K562 (cell line): Measurements from ENCODE around the gene COMMD9. TPM values are rescaled to one million over a fixed set of nuclear protein-coding genes. Genes with fewer than 3 reads are reported as not detected.

Source experiments
- ATAC-seq: fragments of 200-7000 bp; cut with Tn5 transposase; 3 replicates; pipeline ENCODE4 v1.9.1; 2020; ENCODE audit warnings: moderate library complexity
- BruUV-seq: library from RNA; stranded (reverse); fragments of 400-500 nt; replicated peaks from 2 replicates; lab custom pipeline; 2021; lab: Mats Ljungman, UMichigan
- CTCF ChIA-PET: fragments of 300-600 bp; formaldehyde crosslinking; extraction: SDS; loops from one replicate; lab custom pipeline; 2021; ENCODE audit warnings: low intra/inter-chr PET ratio; lab: Yijun Ruan, JAX
- POLR2A ChIA-PET: fragments of 300-600, 350-650 bp; sonication (Branson Sonifier 250); formaldehyde crosslinking; extraction: SDS; loops from one replicate; lab custom pipeline; 2021; ENCODE audit warnings: antibody characterized with exemption, inconsistent platforms; lab: Yijun Ruan, JAX
- DNase-seq, 4 experiments: peaks; one replicate each; pipeline versions ENCODE4 v3.0.0 to v3.0.0-alpha.2; 2011 to 2018; ENCODE audit warnings: low spot score in 3 of 4, mixed read lengths in 3 of 4; ENCODE audit errors: extremely low read depth in 1 of 4
- FAIRE-seq: peaks from 2 replicates; lab custom pipeline; 2011; peaks lifted over from hg19 to GRCh38; lab: Jason Lieb, UNC
- H2AFZ ChIP-seq: 2 replicates; pipeline ENCODE4 v1.6.0; 2011; ENCODE audit warnings: low read depth, low read length, control low read depth, inconsistent platforms
- H3K27ac ChIP-seq: fragments of 200-600 bp; 3 replicates; pipeline ENCODE4 v1.8.0; 2011; ENCODE audit warnings: low read depth, mild to moderate bottlenecking, control low read depth, inconsistent platforms, low read length, moderate library complexity, mixed read lengths; ENCODE audit errors: extremely low read depth
- H3K27me3 ChIP-seq, 2 experiments: fragments of 300-600 bp in 1 of 2; 2 replicates in 1 of 2; 3 replicates in 1 of 2; pipeline versions ENCODE4 v1.6.0 to v1.8.0; 2011; ENCODE audit warnings: inconsistent platforms in 2 of 2, low read length in 2 of 2, mild to moderate bottlenecking in 1 of 2, mixed read lengths in 1 of 2, moderate library complexity in 1 of 2; ENCODE audit not compliant: control insufficient read depth in 2 of 2, insufficient read depth in 2 of 2
- H3K36me3 ChIP-seq: fragments of 300-600 bp; 3 replicates; pipeline ENCODE4 v1.8.0; 2011; ENCODE audit warnings: mild to moderate bottlenecking, low read length, inconsistent platforms; ENCODE audit not compliant: control insufficient read depth, insufficient read depth
- H3K4me1 ChIP-seq, 2 experiments: fragments of 200-600 bp in 1 of 2; replicated peaks in 1 of 2; 2 replicates in 1 of 2; 3 replicates in 1 of 2; pipeline versions ENCODE4 v1.5.1 to v1.8.0; 2011; ENCODE audit warnings: inconsistent platforms in 2 of 2, low read length in 2 of 2, mild to moderate bottlenecking in 1 of 2, mixed read lengths in 1 of 2, moderate library complexity in 1 of 2; ENCODE audit not compliant: control insufficient read depth in 2 of 2, insufficient read depth in 2 of 2
- H3K4me2 ChIP-seq: 2 replicates; pipeline ENCODE4 v1.6.1; 2011; ENCODE audit warnings: low read length, control low read depth, inconsistent platforms, mixed read lengths; ENCODE audit not compliant: insufficient read depth
- H3K4me3 ChIP-seq: fragments of 200-600 bp; sonication (generic), shearing (Covaris generic); 2 replicates; pipeline ENCODE4 v1.5.1; 2016; ENCODE audit warnings: control low read depth, inconsistent platforms
- H3K79me2 ChIP-seq: fragments of 200-600 bp; 3 replicates; pipeline ENCODE4 v1.8.0; 2011; ENCODE audit warnings: low read length, inconsistent platforms; ENCODE audit not compliant: control insufficient read depth, insufficient read depth
- H3K9ac ChIP-seq, 2 experiments: 2 replicates each; pipeline versions ENCODE4 v1.6.0 to v1.6.1; 2011; ENCODE audit warnings: low read depth in 2 of 2, low read length in 2 of 2, control low read depth in 1 of 2, inconsistent platforms in 1 of 2, mild to moderate bottlenecking in 1 of 2, mixed read lengths in 1 of 2; ENCODE audit not compliant: insufficient read depth in 1 of 2
- H3K9me1 ChIP-seq: one replicate; pipeline ENCODE4 v1.6.0; 2011; ENCODE audit warnings: inconsistent platforms, mild to moderate bottlenecking, low read length, moderate library complexity; ENCODE audit not compliant: control insufficient read depth, insufficient read depth
- H3K9me3 ChIP-seq: replicated peaks from 2 replicates; pipeline ENCODE4 v1.5.1; 2011; ENCODE audit warnings: low read depth, low read length, inconsistent platforms; ENCODE audit not compliant: control insufficient read depth, insufficient read depth
- H4K20me1 ChIP-seq: replicated peaks from 2 replicates; pipeline ENCODE4 v1.6.1; 2011; ENCODE audit warnings: low read length, inconsistent platforms, mixed read lengths; ENCODE audit not compliant: control insufficient read depth, insufficient read depth
- KDM5B ChIP-seq: fragments of 200-600 bp; sonication (generic); IDR thresholded peaks from 2 replicates; pipeline ENCODE4 v1.6.1; 2012; ENCODE audit warnings: low read depth, mild to moderate bottlenecking, moderate library complexity, low read length, control low read depth, inconsistent platforms; ENCODE audit not compliant: insufficient replicate concordance
- PHF8 ChIP-seq: fragments of 200-600 bp; sonication (generic); IDR thresholded peaks from 2 replicates; pipeline ENCODE4 v1.6.1; 2012; ENCODE audit warnings: mixed run types, mild to moderate bottlenecking, inconsistent platforms, low read length, moderate library complexity, borderline replicate concordance
- RCOR1 ChIP-seq, 2 experiments: IDR thresholded peaks; 2 replicates each; pipeline ENCODE4 v1.6.1; 2012; ENCODE audit warnings: low read depth in 2 of 2, low read length in 2 of 2, borderline replicate concordance in 1 of 2, improper control_type of control experiment in 1 of 2
- ZC3H11A ChIP-seq: IDR thresholded peaks from 2 replicates; pipeline ENCODE4 v1.6.1; 2012; ENCODE audit warnings: low read depth, low read length, improper control_type of control experiment
- ZNF384 ChIP-seq: IDR thresholded peaks from 2 replicates; pipeline ENCODE4 v1.6.1; 2012; ENCODE audit warnings: low read depth, low read length, improper control_type of control experiment
- WGBS: fragments of 100-300 bp; shearing (Covaris generic); methylation state at CpG from one replicate; pipeline ENCODE4 v1.1.6; 2016; ENCODE audit warnings: low coverage, mixed read lengths; ENCODE audit not compliant: insufficient coverage; ENCODE audit errors: missing lambda C conversion rate; 5-methylcytosine and 5-hydroxymethylcytosine counted together
- in situ Hi-C: fragments of 300-500 bp; cut with MboI; formaldehyde crosslinking; loops from 4 replicates; pipeline ENCODE4 v1.15.0; 2018; ENCODE audit warnings: inconsistent platforms, mixed read lengths
- intact Hi-C: fragments of 100-400 bp; cut with micrococcal nuclease; formaldehyde crosslinking; loops from 2 replicates; pipeline ENCODE4 v1.14.2; 2022
- polyA plus RNA-seq, 8 experiments: library from polyadenylated mRNA; depleted of rRNA in 4 of 8; stranded (reverse) in 5 of 8; unstranded in 3 of 8; fragments of >200 nt; fragmentation: Nextera tagmentation in 2 of 8; fragmentation: Illumina TruSeq in 1 of 8; extraction: Ambion mirVana in 2 of 8; extraction: Trizol in 1 of 8; gene quantifications; 2 replicates each; pipeline versions ENCODE4 v1.2.1 to v1.2.3, GENCODE V29; 2011 to 2014; ENCODE audit warnings: inconsistent platforms in 1 of 8, missing spikeins in 1 of 8
- total RNA-seq, 7 experiments: library from RNA; depleted of rRNA in 6 of 7; stranded (reverse); fragments of >200 nt in 6 of 7; fragmentation: Illumina TruSeq in 2 of 7; extraction: Trizol in 2 of 7; gene quantifications; 2 replicates each; pipeline versions ENCODE4 v1.2.1 to v1.2.3, GENCODE V29; 2011 to 2021; ENCODE audit warnings: low replicate concordance in 1 of 7

Gene COMMD9
- total and polyA plus RNA-seq, 9 of the 15 experiments (the other 6 are each of a cell fraction or from before 2014, with no cell fraction given) = 27.3 to 121 (median 48.0) TPM

DNA sequence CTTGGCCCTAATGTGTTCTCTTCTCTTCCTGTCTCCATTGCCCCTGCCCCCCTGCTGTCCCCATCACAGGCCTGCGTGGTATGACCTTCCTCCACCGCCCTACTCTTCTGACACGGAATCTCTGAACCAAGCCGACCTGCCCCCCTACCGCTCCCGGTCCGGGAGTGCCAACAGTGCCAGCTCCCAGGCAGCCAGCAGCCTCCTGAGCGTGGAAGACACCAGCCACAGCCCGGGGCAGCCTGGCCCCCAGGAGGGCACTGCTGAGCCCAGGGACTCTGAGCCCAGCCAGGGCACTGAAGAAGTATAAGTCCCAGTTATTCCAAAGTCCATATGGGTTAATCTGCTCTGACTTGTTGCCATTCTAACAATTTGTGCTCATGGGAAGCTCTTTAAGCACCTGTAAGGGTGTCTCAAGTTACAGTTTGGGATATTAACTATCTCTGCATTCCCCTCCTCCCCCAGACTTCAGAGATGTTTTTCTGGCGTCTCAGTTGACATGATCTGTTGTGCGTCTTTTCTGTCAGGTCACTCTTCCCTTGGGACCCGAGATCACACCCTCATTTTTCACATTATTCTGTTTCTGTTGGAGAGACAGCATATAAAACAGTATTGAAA is 60.0 kb downstream of the COMMD9 start:
- no TSS peak for BruUV-seq
- H3K9me1 ChIP-seq = no peaks in the 10 kb centered on the region
- CTCF ChIA-PET = no interaction called here
- no peaks in the 10 kb centered on the region for H3K36me3 ChIP-seq
- H3K27ac ChIP-seq = no peak overlapping the region
- H3K9ac ChIP-seq = no peak overlapping the region
- H3K9me3 ChIP-seq = no peaks in the 10 kb centered on the region
- intact Hi-C loops = no loop called here
- 21% methylated on average over 8 of the region's 12 CpGs for WGBS
- in situ Hi-C loops = no loop called here
- H3K4me2 ChIP-seq = no peak overlapping the region
- FAIRE-seq (no peak), ATAC-seq (no peak), DNase-seq (no peak)
- H3K79me2 ChIP-seq = no peaks in the 10 kb centered on the region
- H3K4me1 ChIP-seq = no peaks in the 10 kb centered on the region
- H3K27me3 ChIP-seq = peaks cover 0 to 13% of the 10 kb centered on the region in 2 experiments; a peak in 1 of 5 replicates
- H2AFZ ChIP-seq = no peak overlapping the region
- TF ChIP-seq ZNF384 (no peak), PHF8 (no peak), ZC3H11A (no peak), RCOR1 (IDR thresholded peaks at IDR 0.05; ENCODE audit: borderline replicate concordance in 1 of 2, low read depth in 2 of 2, low read length in 2 of 2) (no peak), KDM5B (no peak)
- H4K20me1 ChIP-seq = no peaks in the 10 kb centered on the region; the same call in none of the 2 replicates
- POLR2A ChIA-PET = interaction anchor here (1.0 kb wide), 1 partner anchor 13 kb away, joined by 3 read pairs; no protein-coding TSS in a partner anchor
- H3K4me3 ChIP-seq = no peak overlapping the region
